Right ventricle myocardium superior (tissue), 1 donor: ENCODE data around the gene USP19. TPM values are rescaled to one million over a fixed set of nuclear protein-coding genes. Genes with fewer than 3 reads are reported as not detected.

Experiments used
- ATAC-seq: fragments of 200-7000 bp; cut with Tn5 transposase; one replicate; pipeline ENCODE4 v1.9.1; 2020; ENCODE audit warnings: mild to moderate bottlenecking; ENCODE audit not compliant: poor library complexity
- DNase-seq: peaks from one replicate; pipeline ENCODE4 v3.0.0-alpha.2; 2020
- intact Hi-C: fragments of 100-400 bp; cut with DNase I; formaldehyde crosslinking; loops from one replicate; pipeline ENCODE4 v1.11.2; 2022
- total RNA-seq: library from RNA; stranded (reverse); fragmentation: NEBNext Ultra II Directional; extraction: Animal tissue kit (Norgen Biotek cat#: 25700); gene quantifications from one replicate; pipeline ENCODE4 v1.2.1, GENCODE V29; 2021
- donor health status: DM: no; HTN: yes; CAD: no; lungs with severe emphysema.

Gene USP19
- total RNA-seq, 1 donor from 2014 or later: 55.5 TPM

- intact Hi-C loops: no loop called here
- DNase-seq (no peak), ATAC-seq (no peak)
Observed at GRCh38 chr3:49134471-49135265, 14.0 kb upstream of the USP19 start.

- intact Hi-C loops: no loop called here
- ATAC-seq (peak; percentile 90), DNase-seq (peak; percentile 92)
Observed at GRCh38 chr3:49133226-49133951, 12.8 kb upstream of the USP19 start.

- intact Hi-C loops: no loop called here
- ATAC-seq (peak; percentile 90), DNase-seq (peak; percentile 84)
Observed at GRCh38 chr3:49132437-49133225, 12.0 kb upstream of the USP19 start, which contains the start of gene LAMB2. LAMB2 (minus strand) TSS chr3:49133050; CDS start chr3:49132867, 183 bp downstream.

GRCh38 chr3:49132073-49132436, 11.4 kb upstream of the USP19 start:
- ATAC-seq: no peak
- DNase-seq: no peak
- intact Hi-C loops: no loop called here

- DNase-seq (no peak), ATAC-seq (no peak)
- intact Hi-C loops: no loop called here
Observed at GRCh38 chr3:49131576-49131975, 11.0 kb upstream of the USP19 start.

GRCh38 chr3:49131040-49131439, 10.4 kb upstream of the USP19 start:
- intact Hi-C loops: no loop called here
- ATAC-seq (peak; percentile 6), DNase-seq (no peak)

GRCh38 chr3:49124991-49125670, 4.5 kb upstream of the USP19 start:
- intact Hi-C loops: no loop called here
- ATAC-seq (no peak), DNase-seq (no peak)

- intact Hi-C loops: no loop called here
- DNase-seq: no peak
- no peak for ATAC-seq
Observed at GRCh38 chr3:49124203-49124602, 3.6 kb upstream of the USP19 start.

- no peak for DNase-seq
- ATAC-seq: no peak
- intact Hi-C loops: no loop called here
Observed at GRCh38 chr3:49123687-49124086, 3.1 kb upstream of the USP19 start.

- no peak for DNase-seq
- no peak for ATAC-seq
- intact Hi-C loops: no loop called here
Observed at GRCh38 chr3:49122886-49123545, 2.4 kb upstream of the USP19 start.

- DNase-seq: no peak
- no peak for ATAC-seq
- intact Hi-C loops: no loop called here
Observed at GRCh38 chr3:49122451-49122850, 1.8 kb upstream of the USP19 start.

- ATAC-seq (no peak), DNase-seq (no peak)
- intact Hi-C loops: no loop called here
Observed at GRCh38 chr3:49122022-49122421, 1.4 kb upstream of the USP19 start.

- no peak for DNase-seq
- ATAC-seq: no peak
- intact Hi-C loops: no loop called here
Observed at GRCh38 chr3:49121132-49121736, 611 bp upstream of the USP19 start.

- DNase-seq (no peak), ATAC-seq (peak; percentile 1)
- intact Hi-C loops: no loop called here
Observed at GRCh38 chr3:49120096-49120437, 556 bp downstream of the USP19 start.

- ATAC-seq (no peak), DNase-seq (no peak)
- intact Hi-C loops: no loop called here
Observed at GRCh38 chr3:49119439-49119838, 1.2 kb downstream of the USP19 start.

GRCh38 chr3:49119036-49119435, 1.6 kb downstream of the USP19 start:
- intact Hi-C loops: no loop called here
- ATAC-seq (no peak), DNase-seq (no peak)

GRCh38 chr3:49112262-49112661, 8.4 kb downstream of the USP19 start:
- intact Hi-C loops: no loop called here
- DNase-seq (peak; percentile 41), ATAC-seq (no peak)

GRCh38 chr3:49111347-49111746, 9.3 kb downstream of the USP19 start:
- DNase-seq (no peak), ATAC-seq (no peak)
- intact Hi-C loops: no loop called here
